Measurements from ENCODE around the gene LCN1.

Gene LCN1

DNA sequence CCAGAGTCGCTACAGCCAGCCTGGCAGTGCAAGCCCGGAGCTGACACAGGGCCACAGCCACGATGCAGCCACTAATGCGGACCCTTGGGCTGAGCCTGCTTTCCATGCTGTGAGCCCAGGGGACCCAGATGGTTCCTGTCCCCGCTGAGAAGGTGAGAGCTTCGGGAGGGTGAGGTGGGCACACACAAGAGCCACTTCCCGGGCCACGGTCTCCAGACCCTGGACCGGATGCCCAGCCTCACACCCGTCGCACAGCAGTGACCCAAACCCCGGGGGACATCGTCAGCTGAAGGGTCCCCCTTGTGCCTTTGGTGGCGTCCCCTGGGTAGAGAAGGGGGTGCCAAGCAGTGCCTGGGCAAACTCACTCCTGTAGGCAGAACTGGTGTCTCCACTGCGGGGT is 53.7 kb downstream of the LCN1 start:
- no peak for DNase-seq
